Measurements from ENCODE around the gene CD81.

DNA sequence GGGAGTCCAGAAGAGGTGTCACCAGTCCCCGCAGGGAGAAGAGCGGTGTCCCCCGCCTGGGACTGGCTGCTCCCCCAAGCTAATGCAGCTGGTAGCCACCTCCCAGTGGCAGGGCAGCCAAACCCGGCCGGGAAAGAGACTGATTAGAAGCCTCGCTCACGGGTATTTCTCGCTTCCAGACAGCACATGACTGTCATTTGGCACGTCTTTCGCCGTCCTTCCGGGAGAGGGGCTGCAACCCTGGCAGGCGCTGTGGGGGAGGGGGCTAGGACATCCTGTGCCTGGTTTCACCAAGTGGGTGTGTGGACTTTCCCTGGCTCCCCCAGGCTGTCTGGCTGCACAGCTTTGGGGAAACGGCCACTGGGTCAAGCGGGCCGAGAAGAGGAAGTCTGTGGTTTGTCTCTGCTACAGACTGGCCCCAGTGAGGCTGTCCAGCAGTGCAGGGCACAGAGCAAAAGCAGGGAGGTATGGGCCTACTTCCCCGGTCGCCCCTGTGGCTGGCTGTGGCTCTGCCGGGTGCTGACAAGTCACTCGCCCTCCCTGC lies 3.8 kb downstream of the CD81 start:
- TF ChIP-seq, protein P1, sequence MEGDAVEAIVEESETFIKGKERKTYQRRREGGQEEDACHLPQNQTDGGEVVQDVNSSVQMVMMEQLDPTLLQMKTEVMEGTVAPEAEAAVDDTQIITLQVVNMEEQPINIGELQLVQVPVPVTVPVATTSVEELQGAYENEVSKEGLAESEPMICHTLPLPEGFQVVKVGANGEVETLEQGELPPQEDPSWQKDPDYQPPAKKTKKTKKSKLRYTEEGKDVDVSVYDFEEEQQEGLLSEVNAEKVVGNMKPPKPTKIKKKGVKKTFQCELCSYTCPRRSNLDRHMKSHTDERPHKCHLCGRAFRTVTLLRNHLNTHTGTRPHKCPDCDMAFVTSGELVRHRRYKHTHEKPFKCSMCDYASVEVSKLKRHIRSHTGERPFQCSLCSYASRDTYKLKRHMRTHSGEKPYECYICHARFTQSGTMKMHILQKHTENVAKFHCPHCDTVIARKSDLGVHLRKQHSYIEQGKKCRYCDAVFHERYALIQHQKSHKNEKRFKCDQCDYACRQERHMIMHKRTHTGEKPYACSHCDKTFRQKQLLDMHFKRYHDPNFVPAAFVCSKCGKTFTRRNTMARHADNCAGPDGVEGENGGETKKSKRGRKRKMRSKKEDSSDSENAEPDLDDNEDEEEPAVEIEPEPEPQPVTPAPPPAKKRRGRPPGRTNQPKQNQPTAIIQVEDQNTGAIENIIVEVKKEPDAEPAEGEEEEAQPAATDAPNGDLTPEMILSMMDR (IDR thresholded peaks at IDR 0.05): peak in 1 of 4 experiments; percentile 9
- TF ChIP-seq POLR2A (IDR thresholded peaks at IDR 0.05): no peak

Data from gastroesophageal sphincter (tissue), 3 donors.